ENCODE measurements around the gene COMMD3.

DNA sequence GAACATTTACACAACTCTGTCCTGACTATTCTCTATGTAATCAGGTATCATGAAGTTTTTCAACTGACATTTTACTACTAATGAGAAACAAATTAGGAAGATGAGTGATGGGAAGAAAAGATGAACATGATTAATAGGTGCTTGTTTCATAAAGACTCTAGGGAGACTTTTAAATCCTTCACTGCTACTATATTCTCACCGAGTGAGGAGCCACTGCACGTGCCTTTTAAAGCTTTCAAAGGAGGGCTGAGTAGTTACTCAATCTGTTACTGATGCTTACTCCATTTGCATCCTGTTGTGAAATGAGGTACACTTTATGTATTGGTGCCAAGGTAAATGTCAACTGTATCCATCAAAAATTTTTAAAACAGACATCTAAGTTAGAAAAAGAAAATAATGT lies 1.3 kb upstream of the COMMD3 start:
- TF ChIP-seq, protein P1, sequence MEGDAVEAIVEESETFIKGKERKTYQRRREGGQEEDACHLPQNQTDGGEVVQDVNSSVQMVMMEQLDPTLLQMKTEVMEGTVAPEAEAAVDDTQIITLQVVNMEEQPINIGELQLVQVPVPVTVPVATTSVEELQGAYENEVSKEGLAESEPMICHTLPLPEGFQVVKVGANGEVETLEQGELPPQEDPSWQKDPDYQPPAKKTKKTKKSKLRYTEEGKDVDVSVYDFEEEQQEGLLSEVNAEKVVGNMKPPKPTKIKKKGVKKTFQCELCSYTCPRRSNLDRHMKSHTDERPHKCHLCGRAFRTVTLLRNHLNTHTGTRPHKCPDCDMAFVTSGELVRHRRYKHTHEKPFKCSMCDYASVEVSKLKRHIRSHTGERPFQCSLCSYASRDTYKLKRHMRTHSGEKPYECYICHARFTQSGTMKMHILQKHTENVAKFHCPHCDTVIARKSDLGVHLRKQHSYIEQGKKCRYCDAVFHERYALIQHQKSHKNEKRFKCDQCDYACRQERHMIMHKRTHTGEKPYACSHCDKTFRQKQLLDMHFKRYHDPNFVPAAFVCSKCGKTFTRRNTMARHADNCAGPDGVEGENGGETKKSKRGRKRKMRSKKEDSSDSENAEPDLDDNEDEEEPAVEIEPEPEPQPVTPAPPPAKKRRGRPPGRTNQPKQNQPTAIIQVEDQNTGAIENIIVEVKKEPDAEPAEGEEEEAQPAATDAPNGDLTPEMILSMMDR (conservative IDR thresholded peaks at IDR 0.05; ENCODE audit: low read length), result no peak
- TF ChIP-seq EZH2phosphoT487 (IDR thresholded peaks at IDR 0.05; ENCODE audit: borderline replicate concordance), result no peak

Data from Loucy (cell line).